ENCODE measurements around the gene CHST11.

DNA sequence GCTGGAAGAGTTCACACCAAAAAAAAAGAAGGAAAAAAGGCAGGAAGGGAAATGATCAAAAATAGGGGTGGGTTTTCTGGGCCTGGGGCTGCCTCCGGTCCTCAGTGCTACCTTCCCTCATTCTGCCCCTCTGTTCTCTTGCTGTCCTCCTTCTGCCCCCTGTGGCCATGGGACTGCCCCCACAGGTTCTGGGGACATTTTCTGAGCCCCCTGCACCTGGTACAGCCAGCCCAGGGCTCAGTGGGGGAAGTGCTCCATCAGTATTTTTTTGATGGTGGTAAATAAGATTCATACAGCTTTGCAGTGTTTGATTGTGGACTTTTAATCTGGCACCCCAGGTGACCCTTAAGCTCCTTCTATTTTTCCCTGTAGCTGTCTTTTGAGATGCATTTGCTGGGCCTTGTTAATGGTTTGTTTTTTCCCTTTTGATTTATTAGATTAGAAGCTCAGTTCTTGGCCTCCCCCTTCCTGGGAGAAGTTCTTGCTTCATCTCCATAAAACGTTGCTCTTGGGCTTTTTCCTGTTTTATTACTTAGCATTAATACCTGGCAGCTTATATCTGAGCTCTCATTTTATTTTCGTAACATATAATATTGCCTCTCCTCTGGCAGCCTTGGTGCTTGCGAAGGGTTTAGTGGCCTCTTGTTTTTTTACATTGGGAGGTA is 43.1 kb downstream of the CHST11 start:
- TF ChIP-seq POLR2A (IDR thresholded peaks at IDR 0.05) (no peak), EP300 (IDR thresholded peaks at IDR 0.05) (no peak), CTCF (IDR thresholded peaks at IDR 0.05) (no peak), POLR2AphosphoS5 (IDR thresholded peaks at IDR 0.05) (peak in 2 of 4 donors; percentile 12 to 22)

Data from sigmoid colon (tissue), 4 donors.